Astrocyte (in vitro differentiated cells and primary cell): Measurements from ENCODE around the gene MAN1B1. TPM values are rescaled to one million over a fixed set of nuclear protein-coding genes. Genes with fewer than 3 reads are reported as not detected.

Source experiments
- DNase-seq: peaks from one replicate; pipeline ENCODE4 v3.0.0-alpha.2; 2010; ENCODE audit warnings: low read depth
- FAIRE-seq: peaks from 2 replicates; lab custom pipeline; 2011; peaks lifted over from hg19 to GRCh38; lab: Jason Lieb, UNC
- H2AFZ ChIP-seq: 2 replicates; pipeline ENCODE4 v1.6.0; 2012; ENCODE audit warnings: low read depth, low read length, inconsistent platforms
- H3K27ac ChIP-seq: 2 replicates; pipeline ENCODE4 v1.5.1; 2011; ENCODE audit warnings: low read depth, low read length, inconsistent platforms
- H3K27me3 ChIP-seq: 2 replicates; pipeline ENCODE4 v1.6.0; 2011; ENCODE audit warnings: low read length, inconsistent platforms; ENCODE audit not compliant: insufficient read depth
- H3K36me3 ChIP-seq: 2 replicates; pipeline ENCODE4 v1.5.1; 2011; ENCODE audit warnings: low read length, inconsistent platforms; ENCODE audit not compliant: insufficient read depth
- H3K4me1 ChIP-seq: 2 replicates; pipeline ENCODE4 v1.5.1; 2011; ENCODE audit warnings: low read length, inconsistent platforms; ENCODE audit not compliant: insufficient read depth
- H3K4me2 ChIP-seq: 2 replicates; pipeline ENCODE4 v1.6.0; 2012; ENCODE audit warnings: low read length, inconsistent platforms
- H3K4me3 ChIP-seq: 2 replicates; pipeline ENCODE4 v1.5.1; 2011; ENCODE audit warnings: low read depth, mild to moderate bottlenecking, low read length, inconsistent platforms; ENCODE audit not compliant: insufficient read depth
- H3K79me2 ChIP-seq: 2 replicates; pipeline ENCODE4 v1.6.0; 2012; ENCODE audit warnings: mild to moderate bottlenecking, low read length, inconsistent platforms; ENCODE audit not compliant: insufficient read depth
- H3K9ac ChIP-seq: 2 replicates; pipeline ENCODE4 v1.6.0; 2012; ENCODE audit warnings: mild to moderate bottlenecking, low read length, inconsistent platforms
- H3K9me3 ChIP-seq: 2 replicates; pipeline ENCODE4 v1.5.1; 2012; ENCODE audit warnings: low read depth, mild to moderate bottlenecking, low read length, inconsistent platforms; ENCODE audit not compliant: insufficient read depth
- H4K20me1 ChIP-seq: 2 replicates; pipeline ENCODE4 v1.6.0; 2012; ENCODE audit warnings: low read length, inconsistent platforms; ENCODE audit not compliant: insufficient read depth
- H3K27ac Mint-ChIP-seq: one replicate; pipeline ENCODE4 v1.8.0; 2021; ENCODE audit warnings: mild to moderate bottlenecking, mixed read lengths; ENCODE audit not compliant: unreplicated experiment
- H3K27me3 Mint-ChIP-seq: one replicate; pipeline ENCODE4 v1.8.0; 2021; ENCODE audit warnings: low read depth, mixed read lengths; ENCODE audit not compliant: unreplicated experiment
- H3K36me3 Mint-ChIP-seq: one replicate; pipeline ENCODE4 v1.8.0; 2021; ENCODE audit warnings: low read depth, mixed read lengths; ENCODE audit not compliant: unreplicated experiment
- H3K4me1 Mint-ChIP-seq: one replicate; pipeline ENCODE4 v1.8.0; 2021; ENCODE audit warnings: low read depth, mixed read lengths; ENCODE audit not compliant: unreplicated experiment
- H3K4me3 Mint-ChIP-seq: one replicate; pipeline ENCODE4 v1.8.0; 2021; ENCODE audit warnings: mild to moderate bottlenecking, moderate library complexity, mixed read lengths; ENCODE audit not compliant: unreplicated experiment
- H3K9me3 Mint-ChIP-seq: one replicate; pipeline ENCODE4 v1.8.0; 2021; ENCODE audit warnings: mild to moderate bottlenecking, mixed read lengths; ENCODE audit not compliant: unreplicated experiment
- EZH2 ChIP-seq: IDR thresholded peaks from 2 replicates; pipeline ENCODE4 v1.6.1; 2012; ENCODE audit warnings: mild to moderate bottlenecking, low read length, inconsistent platforms; ENCODE audit not compliant: insufficient read depth
- total RNA-seq: library from RNA; stranded (reverse); gene quantifications from 2 replicates; pipeline ENCODE4 v1.2.1, GENCODE V29; 2021
- TF ChIP-seq, protein P1 (sequence below): IDR thresholded peaks from 2 replicates; pipeline ENCODE4 v1.5.1; 2011; ENCODE audit warnings: low read depth, mild to moderate bottlenecking, inconsistent platforms, low read length, moderate library complexity; ENCODE audit not compliant: insufficient read depth

Gene MAN1B1
- total RNA-seq, 1 donor from 2014 or later, result 69.2 TPM

DNA sequence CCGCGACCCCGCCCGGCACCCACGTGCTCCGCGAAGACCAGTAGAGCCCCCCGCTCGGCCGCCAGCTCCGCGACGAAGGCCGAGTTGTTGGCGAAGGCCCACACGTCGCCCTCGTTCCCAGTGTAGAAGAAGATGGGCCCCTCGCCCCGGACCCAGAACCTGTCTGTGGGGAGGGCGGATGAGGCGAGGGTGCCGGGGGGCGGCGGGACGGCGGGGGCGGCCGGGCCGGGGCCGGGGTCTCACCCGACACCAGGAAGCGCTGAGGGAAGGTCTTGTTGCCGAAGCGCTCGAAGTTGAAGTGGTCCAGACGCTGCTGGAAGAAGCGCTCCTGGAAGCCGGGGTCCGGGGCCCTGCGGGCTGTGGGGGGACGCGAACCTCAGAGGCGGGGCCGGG, 27.4 kb downstream of the MAN1B1 start:
- no peaks in the 10 kb centered on the region for H3K4me1 ChIP-seq
- H3K27me3 Mint-ChIP-seq, result no peaks in the 10 kb centered on the region
- H3K9ac ChIP-seq, result no peak overlapping the region
- H3K4me1 Mint-ChIP-seq, result no peaks in the 10 kb centered on the region
- H3K36me3 Mint-ChIP-seq, result peaks cover 3% of the 10 kb centered on the region
- no peaks in the 10 kb centered on the region for H3K9me3 ChIP-seq
- DNase-seq (no peak), FAIRE-seq (no peak)
- H3K36me3 ChIP-seq, result no peaks in the 10 kb centered on the region
- H3K9me3 Mint-ChIP-seq, result no peaks in the 10 kb centered on the region
- no peaks in the 10 kb centered on the region for H4K20me1 ChIP-seq
- peak overlapping the region; percentile 80 for H3K4me2 ChIP-seq
- TF ChIP-seq EZH2, result no peak
- TF ChIP-seq, protein P1, sequence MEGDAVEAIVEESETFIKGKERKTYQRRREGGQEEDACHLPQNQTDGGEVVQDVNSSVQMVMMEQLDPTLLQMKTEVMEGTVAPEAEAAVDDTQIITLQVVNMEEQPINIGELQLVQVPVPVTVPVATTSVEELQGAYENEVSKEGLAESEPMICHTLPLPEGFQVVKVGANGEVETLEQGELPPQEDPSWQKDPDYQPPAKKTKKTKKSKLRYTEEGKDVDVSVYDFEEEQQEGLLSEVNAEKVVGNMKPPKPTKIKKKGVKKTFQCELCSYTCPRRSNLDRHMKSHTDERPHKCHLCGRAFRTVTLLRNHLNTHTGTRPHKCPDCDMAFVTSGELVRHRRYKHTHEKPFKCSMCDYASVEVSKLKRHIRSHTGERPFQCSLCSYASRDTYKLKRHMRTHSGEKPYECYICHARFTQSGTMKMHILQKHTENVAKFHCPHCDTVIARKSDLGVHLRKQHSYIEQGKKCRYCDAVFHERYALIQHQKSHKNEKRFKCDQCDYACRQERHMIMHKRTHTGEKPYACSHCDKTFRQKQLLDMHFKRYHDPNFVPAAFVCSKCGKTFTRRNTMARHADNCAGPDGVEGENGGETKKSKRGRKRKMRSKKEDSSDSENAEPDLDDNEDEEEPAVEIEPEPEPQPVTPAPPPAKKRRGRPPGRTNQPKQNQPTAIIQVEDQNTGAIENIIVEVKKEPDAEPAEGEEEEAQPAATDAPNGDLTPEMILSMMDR, result no peak
- no peaks in the 10 kb centered on the region for H3K27me3 ChIP-seq
- no peaks in the 10 kb centered on the region for H3K79me2 ChIP-seq
- H3K4me3 Mint-ChIP-seq, result no peak overlapping the region
- H3K27ac Mint-ChIP-seq, result no peak overlapping the region
- peak overlapping the region; percentile 44 for H3K4me3 ChIP-seq
- no peak overlapping the region for H3K27ac ChIP-seq
- peak overlapping the region; percentile 56 for H2AFZ ChIP-seq

DNA sequence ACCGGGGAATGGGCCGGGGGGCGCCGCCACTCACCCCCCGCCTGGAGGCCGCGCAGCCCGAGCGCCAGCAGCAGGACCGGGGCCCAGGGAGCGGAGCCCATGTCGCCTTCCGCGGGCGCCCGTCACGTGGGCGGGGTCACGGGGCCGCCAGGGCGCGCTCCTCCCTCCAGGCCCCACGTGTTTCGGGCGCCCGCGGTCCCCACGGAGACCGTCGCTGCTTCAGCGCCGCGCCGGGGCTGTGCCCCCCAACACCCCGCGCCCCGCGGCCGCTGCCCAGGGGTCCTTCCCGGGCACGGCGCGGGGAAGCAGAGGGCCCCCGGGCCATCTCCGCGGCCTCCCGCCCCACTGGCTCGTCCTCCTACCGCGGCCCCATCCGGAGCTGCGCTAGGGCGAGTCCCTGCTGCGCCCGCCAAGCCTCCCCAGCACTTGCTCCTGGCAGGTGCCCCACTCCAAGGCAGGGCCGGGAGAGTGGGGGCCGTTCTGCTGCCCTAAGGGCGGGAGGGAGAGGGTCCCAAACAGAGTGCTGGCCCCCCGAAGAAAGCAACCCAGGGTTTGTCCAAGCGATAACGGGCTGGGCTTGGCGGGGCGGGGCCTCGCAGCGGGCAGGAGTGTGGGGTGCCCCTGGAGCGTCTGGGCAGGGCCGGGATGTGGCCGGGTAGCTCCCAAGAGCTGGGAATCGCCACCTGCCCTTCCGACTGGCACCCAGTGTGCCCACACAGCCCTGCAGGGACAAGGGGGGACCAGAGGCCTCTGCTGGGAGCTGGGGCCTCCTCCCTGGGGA, 28.0 kb downstream of the MAN1B1 start, which contains the start of gene DPP7:
DPP7 (minus strand) TSS at position 121 of the 781 bp plus-strand sequence; CDS start at position 101, 20 bp downstream.
- peaks cover 7% of the 10 kb centered on the region for H3K36me3 Mint-ChIP-seq
- Histone ChIP-seq H2AFZ (peak within 1 kb of the TSS; percentile 56), H3K27ac (no peak within 1 kb of the TSS), H3K36me3 (no peaks in the 10 kb centered on the region), H3K4me1 (no peaks in the 10 kb centered on the region), H3K9ac (no peak within 1 kb of the TSS), H3K4me2 (peak within 1 kb of the TSS; percentile 80), H3K27me3 (no peaks in the 10 kb centered on the region), H4K20me1 (no peaks in the 10 kb centered on the region), H3K4me3 (peak within 1 kb of the TSS; percentile 44), H3K9me3 (no peaks in the 10 kb centered on the region), H3K79me2 (no peaks in the 10 kb centered on the region)
- H3K27me3 Mint-ChIP-seq, result no peaks in the 10 kb centered on the region
- DNase-seq, result no peak
- no peaks in the 10 kb centered on the region for H3K9me3 Mint-ChIP-seq
- FAIRE-seq, result no peak
- TF ChIP-seq EZH2, result no peak
- TF ChIP-seq, protein P1, result no peak
- H3K4me3 Mint-ChIP-seq, result peak within 1 kb of the TSS; percentile 54
- no peaks in the 10 kb centered on the region for H3K4me1 Mint-ChIP-seq
- H3K27ac Mint-ChIP-seq, result no peak within 1 kb of the TSS
